Ishikawa (cell line): Measurements from ENCODE around the gene MPST.

Source experiments
- CEBPB ChIP-seq: IDR thresholded peaks from 2 replicates; pipeline ENCODE4 v1.6.1; 2012
- CREB1 ChIP-seq: IDR thresholded peaks from 2 replicates; pipeline ENCODE4 v1.6.1; 2012; ENCODE audit warnings: low read depth
- EGR1 ChIP-seq: IDR thresholded peaks from 2 replicates; pipeline ENCODE4 v1.6.1; 2012
- EP300 ChIP-seq: IDR thresholded peaks from 2 replicates; pipeline ENCODE4 v1.6.1; 2012; ENCODE audit warnings: borderline replicate concordance
- FOXM1 ChIP-seq: IDR thresholded peaks from 2 replicates; pipeline ENCODE4 v1.6.1; 2012; ENCODE audit warnings: low read depth, borderline replicate concordance
- NFIC ChIP-seq: IDR thresholded peaks from 2 replicates; pipeline ENCODE4 v1.6.1; 2012
- RAD21 ChIP-seq: IDR thresholded peaks from 2 replicates; pipeline ENCODE4 v1.6.1; 2012; ENCODE audit warnings: low read depth
- TAF1 ChIP-seq: IDR thresholded peaks from 2 replicates; pipeline ENCODE4 v1.6.1; 2012; ENCODE audit warnings: low read depth, mild to moderate bottlenecking
- TCF12 ChIP-seq: IDR thresholded peaks from 2 replicates; pipeline ENCODE4 v1.6.1; 2012; ENCODE audit warnings: low read depth
- TEAD4 ChIP-seq: IDR thresholded peaks from 2 replicates; pipeline ENCODE4 v1.6.1; 2012
- YY1 ChIP-seq: IDR thresholded peaks from 2 replicates; pipeline ENCODE4 v1.6.1; 2012; ENCODE audit warnings: low read depth
- ZBTB7A ChIP-seq: IDR thresholded peaks from 2 replicates; pipeline ENCODE4 v1.6.1; 2012; ENCODE audit warnings: low read depth
- TF ChIP-seq, protein P1 (sequence below): IDR thresholded peaks from 2 replicates; pipeline ENCODE4 v1.6.1; 2012; ENCODE audit warnings: low read depth, mild to moderate bottlenecking
- TF ChIP-seq, protein P2 (sequence below): IDR thresholded peaks from 2 replicates; pipeline ENCODE4 v1.6.1; 2012
- TF ChIP-seq, protein P3 (sequence below): IDR thresholded peaks from 2 replicates; pipeline ENCODE4 v1.6.1; 2012

MPST gene

DNA sequence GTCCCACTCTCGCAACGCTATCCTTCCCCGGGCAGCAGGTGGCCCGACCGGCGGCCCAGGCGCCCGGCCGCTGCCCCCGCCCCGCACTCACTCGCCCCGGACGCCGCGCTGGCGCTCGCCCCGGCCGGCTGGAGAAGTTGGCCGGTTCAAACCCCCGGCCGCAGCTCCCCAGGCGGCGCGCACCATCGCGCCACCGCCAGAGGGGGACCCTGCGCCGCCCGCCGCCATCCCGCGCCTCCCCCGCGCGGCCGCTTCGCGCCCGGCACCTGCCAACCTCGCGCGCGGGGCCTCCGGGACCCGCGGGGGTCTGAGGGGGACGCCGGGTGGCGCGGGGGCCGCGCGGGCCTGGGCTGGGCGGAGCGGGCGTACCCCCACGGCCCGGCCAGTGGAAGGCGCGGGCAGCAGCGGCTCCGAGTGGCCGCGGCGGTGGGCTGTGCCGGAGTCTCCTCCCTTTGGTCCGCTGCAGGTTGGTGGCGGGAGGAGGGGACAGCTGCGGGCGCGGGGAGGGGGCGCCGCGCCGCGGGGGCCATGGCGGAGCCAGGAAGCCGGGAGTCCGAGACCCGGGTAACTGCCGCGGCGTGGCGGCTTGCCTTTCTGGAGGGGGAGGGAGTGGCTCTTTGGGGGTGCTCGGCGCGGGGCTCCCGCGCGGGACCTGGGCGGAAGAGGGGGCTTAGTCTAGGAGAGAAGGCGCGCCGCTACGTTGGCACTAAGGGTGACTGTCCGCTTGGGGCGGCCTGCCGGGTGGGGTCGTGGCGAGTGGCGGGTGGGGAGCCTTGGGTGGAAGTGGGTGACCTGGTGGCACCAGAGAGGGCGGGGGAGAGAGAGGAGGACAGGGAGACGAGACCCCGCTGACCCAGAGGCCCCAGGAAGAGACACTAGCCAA, at the start of gene MPST, which contains the start of gene TST:
MPST (plus strand) TSS at position 434 of the 883 bp plus-strand sequence; CDS start at position 529, 95 bp downstream.
TST (minus strand) TSS at position 139 of the 883 bp plus-strand sequence. CDS start 715 bp downstream, outside the sequence.
- TF ChIP-seq, protein P1, sequence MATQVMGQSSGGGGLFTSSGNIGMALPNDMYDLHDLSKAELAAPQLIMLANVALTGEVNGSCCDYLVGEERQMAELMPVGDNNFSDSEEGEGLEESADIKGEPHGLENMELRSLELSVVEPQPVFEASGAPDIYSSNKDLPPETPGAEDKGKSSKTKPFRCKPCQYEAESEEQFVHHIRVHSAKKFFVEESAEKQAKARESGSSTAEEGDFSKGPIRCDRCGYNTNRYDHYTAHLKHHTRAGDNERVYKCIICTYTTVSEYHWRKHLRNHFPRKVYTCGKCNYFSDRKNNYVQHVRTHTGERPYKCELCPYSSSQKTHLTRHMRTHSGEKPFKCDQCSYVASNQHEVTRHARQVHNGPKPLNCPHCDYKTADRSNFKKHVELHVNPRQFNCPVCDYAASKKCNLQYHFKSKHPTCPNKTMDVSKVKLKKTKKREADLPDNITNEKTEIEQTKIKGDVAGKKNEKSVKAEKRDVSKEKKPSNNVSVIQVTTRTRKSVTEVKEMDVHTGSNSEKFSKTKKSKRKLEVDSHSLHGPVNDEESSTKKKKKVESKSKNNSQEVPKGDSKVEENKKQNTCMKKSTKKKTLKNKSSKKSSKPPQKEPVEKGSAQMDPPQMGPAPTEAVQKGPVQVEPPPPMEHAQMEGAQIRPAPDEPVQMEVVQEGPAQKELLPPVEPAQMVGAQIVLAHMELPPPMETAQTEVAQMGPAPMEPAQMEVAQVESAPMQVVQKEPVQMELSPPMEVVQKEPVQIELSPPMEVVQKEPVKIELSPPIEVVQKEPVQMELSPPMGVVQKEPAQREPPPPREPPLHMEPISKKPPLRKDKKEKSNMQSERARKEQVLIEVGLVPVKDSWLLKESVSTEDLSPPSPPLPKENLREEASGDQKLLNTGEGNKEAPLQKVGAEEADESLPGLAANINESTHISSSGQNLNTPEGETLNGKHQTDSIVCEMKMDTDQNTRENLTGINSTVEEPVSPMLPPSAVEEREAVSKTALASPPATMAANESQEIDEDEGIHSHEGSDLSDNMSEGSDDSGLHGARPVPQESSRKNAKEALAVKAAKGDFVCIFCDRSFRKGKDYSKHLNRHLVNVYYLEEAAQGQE = no peak
- TF ChIP-seq RAD21 (no peak), TCF12 (peak; percentile 25; the same call in 1 of the 2 replicates), TEAD4 (no peak), TAF1 (peak; percentile 81; the same call in 1 of the 2 replicates), ZBTB7A (peak; percentile 99), YY1 (peak; percentile 56; the same call in 1 of the 2 replicates)
- TF ChIP-seq, protein P2, sequence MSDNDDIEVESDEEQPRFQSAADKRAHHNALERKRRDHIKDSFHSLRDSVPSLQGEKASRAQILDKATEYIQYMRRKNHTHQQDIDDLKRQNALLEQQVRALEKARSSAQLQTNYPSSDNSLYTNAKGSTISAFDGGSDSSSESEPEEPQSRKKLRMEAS = peak; percentile 5; the same call in 1 of the 2 replicates

DNA sequence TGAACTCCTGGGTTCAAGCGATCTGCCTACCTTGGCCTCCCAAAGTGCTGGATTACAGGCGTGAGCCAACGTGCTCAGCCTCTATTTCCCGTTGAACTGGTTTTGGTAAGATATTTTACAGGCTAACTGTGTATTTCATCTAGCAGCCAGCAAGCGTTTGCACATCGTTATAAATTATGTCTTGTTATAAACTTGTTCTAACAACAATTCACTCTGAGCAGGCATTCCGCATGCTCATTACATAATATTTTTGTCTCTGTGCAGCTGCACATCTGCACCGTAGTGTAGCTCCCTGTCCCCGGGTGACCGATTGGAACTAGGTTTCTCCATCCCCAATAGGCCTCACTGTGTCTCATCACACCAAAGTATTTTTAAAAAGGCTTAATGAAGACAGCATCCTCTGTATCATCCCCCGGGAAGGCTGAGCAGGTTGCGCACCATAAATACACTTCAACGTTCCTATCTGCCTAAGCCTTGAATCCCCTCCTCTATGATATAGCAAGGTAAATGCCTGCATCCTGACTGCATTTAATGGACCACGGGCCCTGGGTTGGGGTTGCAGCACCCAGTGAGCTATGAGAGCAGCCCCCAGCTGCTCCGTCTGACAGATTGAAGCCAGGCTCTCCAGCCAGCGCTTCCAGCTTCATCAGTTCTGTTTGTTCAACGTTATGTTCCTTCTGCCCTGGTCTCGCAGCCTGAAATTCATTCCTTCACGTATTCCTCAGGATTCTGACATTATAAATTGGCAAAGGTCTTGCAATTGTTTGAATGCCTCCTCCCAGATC, 48.0 kb upstream of the MPST start:
- no peak for TF ChIP-seq NFIC
- no peak for TF ChIP-seq RAD21
- TF ChIP-seq, protein P2 = no peak
- no peak for TF ChIP-seq EGR1
- no peak for TF ChIP-seq YY1
- no peak for TF ChIP-seq FOXM1
- no peak for TF ChIP-seq CREB1
- no peak for TF ChIP-seq TCF12
- TF ChIP-seq TAF1 = no peak
- TF ChIP-seq TEAD4 = no peak
- TF ChIP-seq EP300 = no peak
- no peak for TF ChIP-seq ZBTB7A
- TF ChIP-seq, protein P1 = no peak
- no peak for TF ChIP-seq CEBPB
- TF ChIP-seq, protein P3, sequence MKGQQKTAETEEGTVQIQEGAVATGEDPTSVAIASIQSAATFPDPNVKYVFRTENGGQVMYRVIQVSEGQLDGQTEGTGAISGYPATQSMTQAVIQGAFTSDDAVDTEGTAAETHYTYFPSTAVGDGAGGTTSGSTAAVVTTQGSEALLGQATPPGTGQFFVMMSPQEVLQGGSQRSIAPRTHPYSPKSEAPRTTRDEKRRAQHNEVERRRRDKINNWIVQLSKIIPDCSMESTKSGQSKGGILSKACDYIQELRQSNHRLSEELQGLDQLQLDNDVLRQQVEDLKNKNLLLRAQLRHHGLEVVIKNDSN = no peak

DNA sequence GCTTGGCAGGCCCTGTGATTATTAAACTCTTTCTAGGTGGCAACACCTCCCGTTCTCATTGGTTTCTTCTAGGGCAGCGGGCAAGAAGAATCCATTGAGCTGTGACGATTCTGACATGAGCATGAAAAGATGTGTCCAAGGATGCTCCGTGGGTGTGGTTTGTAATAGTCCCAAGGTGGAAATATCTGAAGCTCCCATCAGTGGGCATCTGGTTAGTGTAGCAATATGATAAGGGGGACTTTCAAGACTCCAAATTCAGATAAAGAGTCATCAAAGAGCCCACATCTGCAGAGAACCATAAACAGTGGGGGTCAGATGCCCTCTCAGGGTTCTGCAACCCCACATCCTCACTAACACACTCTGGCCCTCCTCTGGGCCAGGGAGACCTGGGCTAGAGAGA, 42.9 kb upstream of the MPST start:
- TF ChIP-seq CREB1 (no peak), CEBPB (no peak), TEAD4 (no peak)

DNA sequence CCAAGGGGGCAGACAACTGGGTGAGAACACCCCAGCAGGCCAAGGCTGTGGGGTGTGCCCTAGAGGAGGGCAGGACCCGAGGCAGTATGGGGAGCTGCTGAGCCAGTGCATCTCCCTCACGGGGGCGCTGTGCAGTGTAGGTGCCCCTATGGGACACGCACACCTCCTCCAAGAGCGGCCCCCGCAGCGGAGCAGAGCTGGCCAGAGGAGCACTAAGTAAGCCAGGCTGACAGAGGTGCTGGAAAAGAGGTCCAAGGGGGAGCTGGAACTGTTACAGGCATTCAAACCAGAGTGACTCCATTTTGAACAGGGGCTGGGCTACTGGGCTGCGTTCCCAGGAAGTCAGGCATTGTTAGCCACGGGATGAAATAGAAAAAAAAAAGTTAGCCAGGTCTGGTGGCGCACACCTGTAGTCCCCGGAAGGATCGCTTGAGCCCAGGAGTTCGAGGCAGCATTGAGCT, 42.1 kb upstream of the MPST start:
- TF ChIP-seq NFIC = no peak
- no peak for TF ChIP-seq TEAD4
- TF ChIP-seq, protein P2 = no peak
- TF ChIP-seq TCF12 = no peak
- TF ChIP-seq CREB1 = no peak
- no peak for TF ChIP-seq EGR1
- TF ChIP-seq, protein P3 = no peak
- no peak for TF ChIP-seq RAD21

DNA sequence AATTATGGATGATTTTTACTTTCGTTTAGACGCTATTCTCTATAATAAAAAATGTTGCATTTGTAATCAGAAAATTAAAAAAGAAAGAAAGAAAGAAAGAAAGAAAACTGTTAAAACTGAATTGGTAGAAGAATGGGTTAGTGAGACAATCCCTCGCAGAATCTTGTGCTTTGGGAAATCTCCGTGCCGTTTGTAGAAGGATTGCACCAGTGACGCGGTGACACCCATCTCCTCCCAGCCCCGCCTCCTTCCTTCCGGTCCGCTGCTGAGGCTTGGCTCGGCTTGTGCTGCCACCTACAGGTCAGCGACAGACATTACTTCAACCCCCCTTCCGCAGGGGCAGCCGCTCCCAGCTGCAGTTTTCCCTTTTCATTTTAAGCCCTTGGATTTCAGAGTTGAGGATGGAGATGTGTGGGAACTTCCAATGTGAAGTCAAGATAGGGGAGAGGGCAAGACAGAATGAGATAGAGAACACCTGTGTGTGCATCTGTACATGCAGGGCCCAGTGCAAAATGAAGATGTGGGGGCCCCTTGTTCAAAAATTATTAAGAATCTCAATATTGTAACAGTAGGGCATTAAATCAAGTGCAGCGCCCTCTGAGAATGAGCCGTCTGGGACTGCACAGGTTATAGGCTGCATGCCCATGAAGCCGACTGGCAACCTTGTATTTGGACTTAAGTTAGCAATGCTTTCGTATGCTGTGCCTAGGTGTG, 41.4 kb upstream of the MPST start:
- TF ChIP-seq RAD21 (peak; percentile 91), ZBTB7A (no peak)
